HuH-7 (cell line): Measurements from ENCODE around the gene IRF1.
"Not testable (repeated sequence)": the region's sequence is repeated elsewhere in the genome, so short reads cannot be mapped to it uniquely, and the experiment has no call there.

Experiments used
- DNase-seq: peaks from one replicate; pipeline ENCODE4 v3.0.0; 2011; ENCODE audit warnings: low spot score

The IRF1 gene

GRCh38 chr5:132490484-132491367 is at the start of gene IRF1:
Gene IRF1 (minus strand): TSS chr5:132490773. CDS start chr5:132489478, 1,295 bp downstream.
- DNase-seq, result peak; percentile 95

DNA sequence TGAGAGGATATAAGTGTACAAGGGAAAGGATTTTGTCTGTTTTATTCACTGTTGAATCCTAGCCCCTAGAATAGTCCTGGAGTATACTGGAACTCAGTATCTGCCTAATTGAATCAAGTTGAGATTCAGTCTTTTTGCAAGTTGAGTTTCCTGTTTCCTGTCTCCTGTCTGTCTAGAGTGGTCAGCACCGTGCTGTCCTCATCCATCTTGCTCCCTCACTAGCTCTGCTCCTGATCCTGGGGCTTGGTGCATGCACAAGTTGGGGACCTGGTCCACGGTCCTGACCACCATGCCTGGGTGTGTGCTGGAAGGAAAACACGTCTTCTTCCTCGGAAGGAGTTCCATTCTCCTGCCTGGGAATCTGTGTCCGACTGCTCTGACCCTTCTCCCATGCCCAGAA is 49.6 kb upstream of the IRF1 start:
- no peak for DNase-seq

DNA sequence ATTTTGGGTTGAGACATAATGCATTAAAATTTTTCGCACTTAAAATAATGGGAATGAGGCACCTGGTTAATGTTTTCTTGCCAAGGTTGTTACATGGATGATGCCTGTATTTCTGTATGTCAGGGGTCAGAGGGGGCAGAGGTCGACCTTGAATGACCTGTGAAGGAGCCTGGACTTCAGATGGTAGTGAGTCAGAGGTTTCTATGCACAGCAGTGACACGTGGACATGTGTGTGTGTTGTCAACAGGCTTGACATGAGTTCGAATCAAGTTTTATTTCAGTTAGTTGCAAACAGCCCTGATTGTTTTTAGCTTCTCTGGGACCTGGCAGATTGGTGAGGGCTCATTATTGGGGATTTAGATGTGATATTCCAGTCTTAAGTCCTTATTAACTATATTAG is 49.1 kb upstream of the IRF1 start:
- DNase-seq, result no peak

- DNase-seq, result no peak
Observed at GRCh38 chr5:132530946-132531345, 40.4 kb upstream of the IRF1 start.

GRCh38 chr5:132528866-132529634 is 38.5 kb upstream of the IRF1 start:
- DNase-seq, result no peak

- no peak for DNase-seq
Observed at GRCh38 chr5:132528021-132528420, 37.4 kb upstream of the IRF1 start.

DNA sequence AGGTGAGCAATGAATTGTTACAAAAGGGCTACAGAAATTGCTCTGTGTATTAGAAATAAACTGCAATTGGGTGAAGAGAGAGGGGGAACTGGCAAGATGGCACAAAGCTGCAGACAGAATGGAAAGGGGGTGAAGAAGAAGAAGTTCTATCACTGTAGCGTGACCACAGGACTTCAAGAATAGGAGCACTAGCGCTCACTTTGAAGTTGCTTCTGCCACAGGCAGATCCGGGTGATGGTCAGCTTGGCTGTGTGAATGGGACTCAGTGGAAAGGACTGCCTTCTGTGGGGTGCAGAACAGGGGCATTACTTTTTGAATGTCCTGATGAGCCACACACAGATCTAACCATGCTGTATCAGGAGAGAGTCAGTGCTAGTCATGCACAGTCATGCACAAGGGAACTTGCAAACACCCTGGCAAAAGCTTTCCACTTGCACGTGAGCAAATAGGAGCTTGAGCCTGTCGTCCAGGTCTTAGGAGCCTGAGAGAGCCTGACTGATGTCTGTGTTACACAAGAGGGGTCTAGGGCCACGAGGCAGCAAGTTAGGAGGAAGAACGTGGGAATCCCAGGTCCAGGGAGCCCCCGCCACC is 36.5 kb upstream of the IRF1 start:
- no peak for DNase-seq

GRCh38 chr5:132526290-132526973 is 35.9 kb upstream of the IRF1 start:
- peak; percentile 48 for DNase-seq

- DNase-seq, result no peak
Observed at GRCh38 chr5:132525299-132525724, 34.7 kb upstream of the IRF1 start.

DNA sequence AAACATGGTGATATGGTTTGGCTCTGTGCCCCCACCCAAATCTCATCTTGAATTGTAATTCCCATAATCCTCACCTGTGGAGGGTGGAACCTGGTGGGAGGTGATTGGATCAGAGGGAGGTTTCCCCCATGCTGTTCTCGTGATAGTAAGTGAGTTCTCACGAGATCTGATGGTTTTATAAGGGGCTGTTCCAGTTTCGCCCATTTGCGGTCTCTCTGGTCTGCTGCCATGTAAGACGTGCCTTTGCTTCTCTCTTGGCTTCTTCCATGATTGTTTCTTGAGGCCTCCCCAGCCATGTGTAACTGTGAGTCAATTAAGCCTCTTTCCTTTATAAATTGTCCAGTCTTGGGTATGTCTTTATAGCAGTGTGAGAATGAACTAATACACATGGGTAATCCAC is 34.3 kb upstream of the IRF1 start:
- DNase-seq, result not testable (repeated sequence)

DNA sequence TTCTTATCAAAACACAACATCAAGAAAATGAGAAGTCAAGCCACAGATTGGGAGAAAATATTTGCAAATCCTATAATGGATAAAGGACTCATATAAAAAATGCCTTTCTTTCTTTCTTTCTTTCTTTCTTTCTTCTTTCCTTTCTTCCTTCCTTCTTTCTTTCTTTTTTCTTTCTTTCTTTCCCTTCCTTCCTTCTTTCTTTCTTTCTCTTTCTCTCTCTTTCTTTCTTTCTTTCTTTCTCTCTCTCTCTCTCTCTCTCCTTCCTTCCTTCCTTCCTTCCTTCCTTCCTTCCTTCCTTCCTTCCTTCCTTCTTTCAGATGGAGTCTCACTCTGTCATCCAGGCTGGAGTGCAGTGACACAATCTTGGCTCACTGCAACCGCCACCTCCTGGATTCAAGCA is 31.5 kb upstream of the IRF1 start:
- not testable (repeated sequence) for DNase-seq

- DNase-seq, result not testable (repeated sequence)
Observed at GRCh38 chr5:132513618-132514336, 23.2 kb upstream of the IRF1 start.

DNA sequence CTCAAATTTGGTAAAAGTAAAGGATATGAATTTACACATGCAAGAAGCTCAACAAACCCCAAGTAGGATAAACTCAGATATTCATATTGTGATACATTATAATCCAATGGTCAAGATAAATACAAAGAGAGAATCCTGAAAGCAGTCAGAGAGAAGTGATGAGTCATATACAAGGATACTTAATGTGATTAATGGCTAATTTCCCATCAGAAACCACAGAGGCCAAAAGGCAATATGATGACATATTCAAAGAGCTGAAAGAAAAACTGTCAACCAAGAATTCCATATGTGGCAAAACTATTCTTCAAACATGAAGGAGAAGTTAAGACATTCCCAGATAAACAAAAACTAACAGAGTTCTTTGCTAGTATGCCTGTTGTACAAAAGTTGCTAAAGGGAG is 19.5 kb upstream of the IRF1 start:
- DNase-seq, result no peak

GRCh38 chr5:132506094-132506692 is 15.6 kb upstream of the IRF1 start:
- DNase-seq, result no peak

- no peak for DNase-seq
Observed at GRCh38 chr5:132505641-132506040, 15.1 kb upstream of the IRF1 start.

GRCh38 chr5:132504746-132505145 is 14.2 kb upstream of the IRF1 start:
- DNase-seq, result no peak

DNA sequence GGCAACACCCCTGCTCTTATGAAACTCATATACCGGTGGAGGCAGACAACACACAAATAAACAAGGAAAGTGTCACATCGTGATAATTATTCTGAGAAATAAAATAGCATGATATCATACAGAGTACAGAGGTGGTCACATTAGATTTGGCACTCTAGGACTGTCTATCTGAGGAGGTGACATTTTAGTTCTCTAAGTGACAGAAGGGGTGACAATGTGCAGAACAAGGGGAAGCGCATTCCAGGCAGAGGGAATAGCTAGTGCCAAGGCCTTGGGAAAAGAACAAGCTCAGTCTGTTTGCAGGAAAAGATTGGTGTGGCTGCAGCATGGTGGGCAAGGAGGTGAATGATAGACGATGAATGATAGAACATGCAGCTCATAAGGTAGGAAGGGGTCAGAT is 12.7 kb upstream of the IRF1 start:
- no peak for DNase-seq

GRCh38 chr5:132501961-132502931 is 11.7 kb upstream of the IRF1 start:
- DNase-seq, result no peak

DNA sequence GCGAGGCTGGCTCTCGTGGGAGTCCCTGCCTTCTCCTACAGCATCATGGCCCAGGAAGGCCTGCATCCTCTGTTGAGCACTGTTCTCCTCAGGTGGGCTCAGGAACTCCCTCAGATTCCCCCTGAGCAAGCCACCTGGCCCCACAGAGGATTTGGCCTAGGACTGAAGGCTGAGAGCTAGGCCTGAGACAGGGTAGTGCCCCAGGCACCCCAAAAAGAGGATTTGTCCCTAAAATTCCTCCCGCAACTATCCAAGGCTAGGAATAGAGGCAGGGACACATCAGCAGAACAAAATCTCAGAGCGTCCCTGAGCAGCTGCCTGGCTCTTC is 11.0 kb upstream of the IRF1 start:
- DNase-seq, result no peak
